LNCAP (cell line): ENCODE data around the gene SF3A2.

Experiments
- TF ChIP-seq, protein P1 (sequence below): fragments of 450-650 bp; IDR thresholded peaks from 2 replicates; pipeline ENCODE4 v1.5.1; 2017; ENCODE audit warnings: mild to moderate bottlenecking

Gene SF3A2

DNA sequence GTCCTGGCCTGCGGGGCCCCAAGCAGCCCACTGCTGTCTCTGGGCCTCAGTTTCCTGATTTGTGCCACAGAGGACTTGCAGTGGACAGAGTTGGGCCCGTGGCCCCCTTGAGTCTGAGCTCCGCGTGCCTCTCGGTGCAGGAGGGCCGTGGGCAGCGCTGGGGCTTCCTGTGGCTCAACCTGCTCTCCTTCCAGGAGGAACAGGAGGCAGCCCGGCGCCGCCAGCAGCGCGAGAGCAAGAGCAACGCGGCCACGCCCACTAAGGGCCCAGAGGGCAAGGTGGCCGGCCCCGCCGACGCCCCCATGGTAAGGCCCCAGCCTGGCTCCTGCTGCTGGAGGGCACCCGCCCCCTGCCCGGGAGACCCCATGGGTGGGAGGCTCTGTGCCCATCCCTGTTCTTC lies 26.4 kb upstream of the SF3A2 start:
- TF ChIP-seq, protein P1, sequence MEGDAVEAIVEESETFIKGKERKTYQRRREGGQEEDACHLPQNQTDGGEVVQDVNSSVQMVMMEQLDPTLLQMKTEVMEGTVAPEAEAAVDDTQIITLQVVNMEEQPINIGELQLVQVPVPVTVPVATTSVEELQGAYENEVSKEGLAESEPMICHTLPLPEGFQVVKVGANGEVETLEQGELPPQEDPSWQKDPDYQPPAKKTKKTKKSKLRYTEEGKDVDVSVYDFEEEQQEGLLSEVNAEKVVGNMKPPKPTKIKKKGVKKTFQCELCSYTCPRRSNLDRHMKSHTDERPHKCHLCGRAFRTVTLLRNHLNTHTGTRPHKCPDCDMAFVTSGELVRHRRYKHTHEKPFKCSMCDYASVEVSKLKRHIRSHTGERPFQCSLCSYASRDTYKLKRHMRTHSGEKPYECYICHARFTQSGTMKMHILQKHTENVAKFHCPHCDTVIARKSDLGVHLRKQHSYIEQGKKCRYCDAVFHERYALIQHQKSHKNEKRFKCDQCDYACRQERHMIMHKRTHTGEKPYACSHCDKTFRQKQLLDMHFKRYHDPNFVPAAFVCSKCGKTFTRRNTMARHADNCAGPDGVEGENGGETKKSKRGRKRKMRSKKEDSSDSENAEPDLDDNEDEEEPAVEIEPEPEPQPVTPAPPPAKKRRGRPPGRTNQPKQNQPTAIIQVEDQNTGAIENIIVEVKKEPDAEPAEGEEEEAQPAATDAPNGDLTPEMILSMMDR: no peak

DNA sequence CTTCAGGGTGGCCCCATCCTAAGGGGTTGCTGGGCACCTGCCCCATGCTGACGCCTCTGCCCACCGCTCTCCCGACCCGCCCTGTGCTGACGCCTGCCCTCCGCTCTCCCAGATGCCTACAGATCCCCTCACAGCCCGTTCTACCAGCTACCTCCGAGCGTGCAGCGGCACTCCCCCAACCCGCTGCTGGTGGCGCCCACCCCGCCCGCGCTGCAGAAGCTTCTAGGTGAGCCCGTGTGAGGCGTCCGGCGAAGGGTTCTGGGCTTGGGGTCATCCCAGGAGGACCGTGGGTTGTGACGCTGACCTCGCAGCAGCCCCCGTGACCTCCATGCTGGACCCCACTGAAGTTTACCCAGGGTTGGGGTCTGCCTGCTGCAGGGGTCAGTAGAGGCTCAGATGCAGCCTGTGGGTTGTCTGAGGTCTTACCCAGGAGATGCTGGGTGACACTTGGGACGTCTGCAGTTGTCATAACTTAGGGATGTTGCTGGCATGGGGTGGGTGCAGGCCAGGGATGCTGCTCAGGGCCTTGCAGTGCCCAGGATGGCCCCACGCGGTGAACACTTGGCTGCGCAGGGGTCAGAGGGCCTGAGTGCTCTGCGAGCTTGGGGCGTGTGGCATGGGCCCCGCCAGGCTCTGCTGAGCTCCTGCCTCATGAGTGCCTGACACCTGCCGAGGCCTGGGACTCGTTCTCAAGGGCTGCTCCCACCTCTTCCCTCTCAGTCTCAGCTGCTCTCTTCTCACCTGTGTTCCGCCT lies 25.5 kb upstream of the SF3A2 start:
- TF ChIP-seq, protein P1: no peak

DNA sequence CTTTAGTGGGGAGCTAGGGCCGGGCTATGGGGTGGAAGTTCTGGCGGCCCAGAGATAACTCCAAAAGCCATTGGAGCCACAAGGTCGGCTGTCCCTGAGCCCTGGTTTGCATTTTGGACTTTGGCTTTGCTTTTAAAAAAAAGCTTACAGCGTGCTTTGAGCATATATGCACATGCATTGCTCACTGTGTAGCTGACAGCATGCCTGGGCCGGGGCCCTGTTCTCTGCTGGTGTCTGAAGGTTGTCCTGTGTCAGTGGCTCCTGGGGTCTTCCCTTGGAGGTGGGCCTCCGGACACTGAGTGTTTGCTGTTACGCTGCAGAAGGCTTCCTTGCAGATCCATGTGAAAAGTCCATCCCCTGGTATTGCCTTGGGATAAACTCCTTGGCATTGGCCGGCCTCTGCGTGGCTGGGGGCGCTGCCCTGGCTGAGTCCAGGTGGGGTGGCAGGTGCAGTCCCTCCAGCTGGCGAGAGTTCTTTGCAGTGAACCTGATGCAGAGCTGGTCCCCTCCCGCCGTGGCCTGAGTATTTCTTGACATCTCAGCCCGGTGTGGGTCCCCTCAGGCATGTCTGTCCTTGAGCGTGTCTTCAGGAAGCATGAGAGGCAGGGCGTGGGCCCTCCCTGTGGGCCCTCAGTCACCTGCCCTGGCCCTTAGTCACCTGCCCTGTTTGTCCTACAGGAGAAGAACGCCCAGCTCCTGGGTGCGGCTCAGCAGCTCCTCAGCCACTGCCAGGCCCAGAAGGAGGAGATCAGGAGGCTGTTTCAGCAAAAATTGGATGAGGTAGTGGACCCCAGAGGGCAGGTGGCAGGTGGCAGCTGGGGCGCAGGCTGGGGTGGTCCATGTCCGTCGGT lies 23.5 kb upstream of the SF3A2 start:
- TF ChIP-seq, protein P1: no peak

DNA sequence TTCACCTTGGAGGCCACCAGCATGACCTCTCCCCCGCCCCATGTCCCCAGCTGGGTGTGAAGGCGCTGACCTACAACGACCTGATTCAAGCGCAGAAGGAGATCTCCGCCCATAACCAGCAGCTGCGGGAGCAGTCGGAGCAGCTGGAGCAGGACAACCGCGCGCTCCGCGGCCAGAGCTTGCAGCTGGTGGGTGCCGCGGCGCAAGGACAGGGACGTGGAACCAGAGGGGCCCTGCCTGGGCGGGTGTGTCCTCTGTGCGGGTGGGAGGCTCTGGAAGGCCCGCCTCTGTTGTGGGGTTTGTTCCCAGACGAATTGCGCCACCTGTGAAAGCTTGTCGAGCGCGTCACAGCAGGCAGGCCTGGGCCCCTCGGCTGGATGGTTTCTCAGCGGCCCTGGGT lies 22.8 kb upstream of the SF3A2 start:
- TF ChIP-seq, protein P1: no peak

DNA sequence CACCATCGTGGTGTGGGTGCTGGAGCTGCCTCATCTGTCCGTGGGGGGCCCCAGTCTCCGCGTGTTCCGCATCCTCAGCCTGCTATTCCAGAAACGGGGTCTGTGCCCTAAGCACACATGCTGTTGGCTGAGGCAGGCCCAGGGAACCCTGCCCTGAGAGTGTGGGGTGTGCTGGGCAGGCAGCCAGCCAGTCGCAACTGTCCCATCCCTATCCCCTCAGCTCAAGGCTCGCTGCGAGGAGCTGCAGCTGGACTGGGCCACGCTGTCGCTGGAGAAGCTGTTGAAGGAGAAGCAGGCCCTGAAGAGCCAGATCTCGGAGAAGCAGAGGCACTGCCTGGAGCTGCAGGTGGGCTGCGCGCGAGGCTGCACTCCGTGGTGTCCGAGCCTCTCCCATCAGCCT lies 22.4 kb upstream of the SF3A2 start:
- TF ChIP-seq, protein P1: no peak

DNA sequence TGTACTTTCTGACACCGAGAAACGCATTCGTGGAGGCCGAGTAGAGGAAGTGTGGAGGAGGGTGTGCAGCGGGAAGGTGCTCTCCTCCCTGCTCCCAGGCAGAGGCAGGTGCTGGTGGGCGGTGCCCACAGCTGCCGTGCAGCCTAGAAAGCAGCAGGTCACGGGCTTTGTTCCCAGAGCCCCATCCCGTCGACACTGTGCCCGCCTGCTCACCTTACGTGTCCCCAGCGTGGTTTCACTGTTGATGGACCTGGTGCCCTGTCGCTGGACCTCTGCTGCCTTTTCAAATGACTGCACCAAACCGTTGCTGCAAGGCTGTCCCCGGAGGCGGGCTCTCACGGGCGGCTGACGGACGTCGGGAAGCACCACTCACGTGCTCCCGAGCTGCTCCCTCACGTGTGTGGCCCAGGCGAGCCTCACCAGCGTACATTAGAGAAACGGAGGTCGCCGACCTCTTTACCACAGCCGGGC lies 21.3 kb upstream of the SF3A2 start:
- TF ChIP-seq, protein P1: no peak

DNA sequence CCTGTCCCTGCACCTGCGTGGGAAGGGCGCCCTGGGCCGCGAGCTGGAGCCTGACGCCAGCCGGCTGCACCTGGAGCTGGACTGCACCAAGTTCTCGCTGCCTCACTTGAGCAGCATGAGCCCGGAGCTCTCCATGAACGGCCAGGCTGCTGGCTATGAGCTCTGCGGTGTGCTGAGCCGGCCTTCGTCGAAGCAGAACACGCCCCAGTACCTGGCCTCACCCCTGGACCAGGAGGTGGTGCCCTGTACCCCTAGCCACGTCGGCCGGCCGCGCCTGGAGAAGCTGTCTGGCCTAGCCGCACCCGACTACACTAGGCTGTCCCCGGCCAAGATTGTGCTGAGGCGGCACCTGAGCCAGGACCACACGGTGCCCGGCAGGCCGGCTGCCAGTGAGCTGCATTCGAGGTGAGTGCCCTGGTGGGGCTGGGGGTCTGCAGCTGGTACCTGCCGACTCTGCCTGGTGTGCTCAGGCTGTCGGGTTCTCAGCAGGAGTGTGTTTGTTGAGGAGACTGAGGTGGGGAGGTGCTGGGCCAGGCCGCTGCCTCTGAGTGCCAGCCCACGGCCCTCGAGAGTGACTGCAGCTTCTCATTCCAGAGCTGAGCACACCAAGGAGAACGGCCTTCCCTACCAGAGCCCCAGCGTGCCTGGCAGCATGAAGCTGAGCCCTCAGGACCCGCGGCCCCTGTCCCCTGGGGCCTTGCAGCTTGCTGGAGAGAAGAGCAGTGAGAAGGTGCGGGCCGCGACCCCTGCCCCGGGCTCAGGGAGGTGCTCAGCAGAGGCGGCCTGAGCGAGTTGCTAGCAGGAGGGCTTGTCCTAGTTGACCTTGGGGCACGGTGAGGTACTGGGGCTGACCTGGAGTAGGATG lies 20.0 kb upstream of the SF3A2 start:
- TF ChIP-seq, protein P1: no peak
